EH (cell line): ENCODE results near the gene FMNL3.
A peak's percentile ranks its signal among the peaks of the same experiment; 100 is the strongest.

Source experiments
- DNase-seq: peaks from one replicate; pipeline ENCODE4 v3.0.0-alpha.2; 2015; ENCODE audit warnings: low read depth

FMNL3 gene

DNA sequence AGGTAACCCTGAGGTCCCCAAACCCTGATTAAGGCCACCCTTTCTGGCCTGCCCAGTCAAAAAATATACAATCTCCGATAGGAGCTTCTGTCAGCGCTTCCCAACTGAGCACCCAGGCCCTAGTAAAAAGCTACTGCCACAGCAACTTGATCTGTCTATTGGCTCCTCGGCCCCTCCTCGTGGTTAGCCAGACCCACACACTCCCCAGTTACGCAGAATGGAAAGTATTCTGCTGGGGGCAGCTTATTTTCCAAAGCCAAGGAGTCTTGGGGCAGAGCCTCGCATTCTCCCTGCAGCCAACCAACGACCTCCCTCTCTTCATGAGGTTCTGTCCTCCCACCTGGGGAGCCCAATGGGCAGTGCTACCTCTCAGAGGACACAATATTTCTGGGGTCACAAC, 32.1 kb downstream of the FMNL3 start:
- DNase-seq, result no peak

DNA sequence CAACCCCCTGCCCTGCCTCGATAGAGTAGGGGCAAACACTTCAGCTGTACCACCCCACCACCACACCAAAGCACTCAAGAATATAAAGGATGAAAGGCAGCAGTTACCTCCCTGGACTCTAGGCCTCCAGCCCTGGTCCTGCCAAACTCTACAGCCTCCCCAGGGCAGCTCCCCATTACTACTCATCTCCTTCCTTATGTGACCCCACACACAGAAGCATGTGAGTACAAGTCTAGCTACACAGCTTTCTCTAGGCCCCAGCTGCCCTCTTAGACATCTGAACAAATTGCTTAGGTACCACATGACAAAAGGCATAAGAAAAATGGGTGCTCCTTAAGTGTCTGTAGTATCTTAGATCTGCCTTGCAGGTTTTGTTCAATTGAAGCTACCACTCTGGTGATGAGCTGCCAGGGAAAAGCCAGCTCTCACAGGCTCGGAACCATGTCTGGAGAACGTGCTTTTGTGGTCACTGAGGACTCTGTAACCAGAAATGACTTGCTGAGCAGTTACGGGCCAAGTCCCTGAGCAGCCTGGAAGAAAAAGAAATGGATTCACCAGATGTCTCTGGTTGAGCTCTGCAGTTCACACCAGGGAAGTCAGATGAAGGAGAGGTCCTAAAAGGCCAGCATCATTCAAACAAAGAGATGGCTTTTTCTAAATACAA, 32.8 kb downstream of the FMNL3 start:
- DNase-seq, result peak; percentile 57

DNA sequence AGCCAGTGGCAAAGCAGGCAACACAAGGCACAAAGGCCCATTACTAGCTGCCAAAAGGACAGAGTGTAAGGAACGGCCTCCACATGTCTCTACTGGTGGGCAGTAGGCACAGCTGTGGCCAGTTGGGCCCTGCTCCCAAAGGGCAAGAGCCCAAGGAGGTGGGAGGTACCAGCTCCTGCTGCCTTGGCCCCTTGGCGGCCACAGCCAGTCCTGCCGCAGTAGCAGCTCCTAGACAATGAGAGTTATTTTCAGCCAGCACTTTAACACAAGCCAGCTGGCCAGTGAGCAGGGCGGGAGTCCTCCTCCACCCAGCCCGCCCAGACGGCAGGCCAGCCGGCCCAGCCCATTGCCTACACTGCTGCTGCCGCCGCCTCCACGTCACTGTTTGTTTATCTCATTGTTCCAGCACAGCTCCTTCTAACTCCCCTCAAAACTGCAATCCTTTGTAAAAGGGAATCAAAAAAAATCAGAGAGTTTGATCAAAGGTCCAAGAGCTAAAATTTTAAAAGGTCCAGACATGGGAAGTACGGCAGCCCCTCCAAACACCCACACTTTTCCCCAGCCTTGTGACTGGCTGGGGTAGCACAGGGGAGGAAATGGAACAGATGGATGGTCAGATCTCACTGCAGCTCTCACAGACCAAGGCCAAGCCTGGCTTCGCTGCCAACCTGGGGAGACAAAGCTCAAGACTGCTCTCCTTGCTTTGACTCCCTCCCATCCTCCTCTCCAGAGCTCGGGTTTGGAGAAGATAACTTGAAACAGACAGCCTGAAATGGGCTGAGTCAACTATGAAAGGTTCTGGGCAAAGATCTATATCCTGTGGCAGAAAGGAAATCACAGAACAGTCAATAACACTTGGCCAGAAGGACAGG, 33.5 kb downstream of the FMNL3 start:
- peak; percentile 95 for DNase-seq

DNA sequence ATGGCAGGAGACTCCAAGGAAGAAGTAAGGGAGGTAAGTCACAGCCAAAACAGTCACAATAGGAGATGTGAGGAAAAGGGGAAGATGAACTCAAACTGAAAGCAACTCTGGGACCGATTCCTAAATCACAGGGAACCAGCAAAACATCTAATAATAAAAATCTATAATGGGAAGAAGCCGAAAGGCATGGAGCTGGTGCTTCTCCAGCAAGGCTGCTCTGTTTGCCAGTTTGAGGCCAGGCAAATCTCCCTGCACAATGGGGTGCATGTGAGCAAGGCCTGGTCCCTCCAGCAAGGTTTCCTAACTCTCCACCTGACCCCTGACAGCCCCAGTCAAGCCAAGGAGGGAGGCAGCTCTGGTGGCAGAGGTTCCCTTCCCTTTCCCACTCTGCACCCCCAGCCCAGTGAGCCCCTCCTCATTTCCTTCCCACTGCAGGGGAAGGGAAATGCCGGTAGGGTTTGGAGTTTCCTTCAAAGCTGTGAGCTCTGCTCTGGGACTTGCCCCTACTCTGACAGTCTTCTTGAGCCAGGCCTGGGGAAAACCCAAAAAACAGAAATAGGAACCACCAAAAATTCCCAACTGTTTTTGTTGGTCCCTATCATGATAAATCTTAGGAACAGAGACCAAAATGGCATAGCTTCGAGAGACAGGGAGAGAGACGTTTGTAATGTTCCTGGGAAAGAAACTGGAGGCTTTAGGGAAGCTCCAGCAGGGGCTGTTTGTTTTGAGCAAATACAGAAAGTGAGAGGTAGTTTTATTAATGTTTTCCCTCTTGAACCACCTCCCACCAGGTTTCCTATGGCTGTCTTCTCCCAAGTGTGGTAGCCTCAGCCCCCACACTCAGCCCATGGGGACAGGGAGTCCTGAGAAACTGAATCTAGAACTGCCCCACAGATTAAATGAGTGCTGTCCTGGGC, 34.6 kb downstream of the FMNL3 start:
- DNase-seq, result no peak

DNA sequence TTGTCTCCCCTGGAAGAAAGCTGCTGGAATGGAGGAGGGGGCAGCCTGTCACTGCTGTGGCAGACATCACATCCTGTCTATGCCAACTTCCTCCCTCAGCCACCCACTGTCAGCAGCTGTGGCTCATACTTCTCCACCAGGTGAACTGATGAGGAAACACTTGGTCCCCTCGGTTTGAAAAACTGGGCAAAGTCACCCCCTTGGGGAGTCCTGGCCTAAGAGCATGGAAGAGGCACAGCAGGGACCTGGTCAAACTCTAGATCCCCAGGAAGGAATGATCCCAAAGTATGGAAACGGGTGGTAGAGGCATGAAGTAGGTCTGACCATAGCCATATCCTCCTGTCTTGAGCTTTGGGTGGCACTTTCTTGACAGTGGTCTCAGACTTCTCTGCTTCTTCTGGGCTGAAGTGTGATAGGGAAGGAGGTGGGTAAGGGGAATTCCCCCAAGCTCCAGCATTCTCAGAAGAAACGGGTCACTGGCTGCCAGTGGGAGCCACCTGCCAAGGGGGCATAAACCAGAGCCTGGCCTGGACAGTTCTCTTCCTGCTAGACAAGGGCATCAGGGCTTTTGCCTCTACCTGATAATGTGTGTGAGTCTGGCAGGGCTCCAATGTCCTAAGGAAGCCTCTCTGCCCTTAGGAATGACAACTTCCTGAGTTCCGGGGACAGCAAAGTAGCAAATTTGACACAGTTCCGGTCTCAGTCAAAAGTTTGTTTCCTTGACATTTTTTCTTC, 36.0 kb downstream of the FMNL3 start:
- no peak for DNase-seq

DNA sequence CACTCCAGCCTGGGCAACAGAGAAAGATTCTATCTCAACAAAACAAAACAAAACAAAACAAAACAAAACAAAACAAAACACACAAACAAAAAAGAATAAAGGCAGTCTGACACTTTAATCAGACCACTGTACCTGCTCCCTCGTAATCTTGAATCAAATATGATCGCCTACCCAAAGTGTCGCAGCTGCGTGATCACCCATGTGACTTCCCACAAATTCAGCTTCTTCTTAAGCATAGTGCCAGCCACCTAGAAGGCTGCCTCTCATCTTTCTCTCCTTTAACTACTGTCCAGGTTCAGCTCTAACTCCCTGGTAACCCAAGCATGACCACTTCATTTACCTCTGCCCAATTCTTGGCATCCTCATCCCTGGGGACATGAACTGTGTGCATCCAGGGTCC, 37.4 kb downstream of the FMNL3 start:
- DNase-seq, result no peak

DNA sequence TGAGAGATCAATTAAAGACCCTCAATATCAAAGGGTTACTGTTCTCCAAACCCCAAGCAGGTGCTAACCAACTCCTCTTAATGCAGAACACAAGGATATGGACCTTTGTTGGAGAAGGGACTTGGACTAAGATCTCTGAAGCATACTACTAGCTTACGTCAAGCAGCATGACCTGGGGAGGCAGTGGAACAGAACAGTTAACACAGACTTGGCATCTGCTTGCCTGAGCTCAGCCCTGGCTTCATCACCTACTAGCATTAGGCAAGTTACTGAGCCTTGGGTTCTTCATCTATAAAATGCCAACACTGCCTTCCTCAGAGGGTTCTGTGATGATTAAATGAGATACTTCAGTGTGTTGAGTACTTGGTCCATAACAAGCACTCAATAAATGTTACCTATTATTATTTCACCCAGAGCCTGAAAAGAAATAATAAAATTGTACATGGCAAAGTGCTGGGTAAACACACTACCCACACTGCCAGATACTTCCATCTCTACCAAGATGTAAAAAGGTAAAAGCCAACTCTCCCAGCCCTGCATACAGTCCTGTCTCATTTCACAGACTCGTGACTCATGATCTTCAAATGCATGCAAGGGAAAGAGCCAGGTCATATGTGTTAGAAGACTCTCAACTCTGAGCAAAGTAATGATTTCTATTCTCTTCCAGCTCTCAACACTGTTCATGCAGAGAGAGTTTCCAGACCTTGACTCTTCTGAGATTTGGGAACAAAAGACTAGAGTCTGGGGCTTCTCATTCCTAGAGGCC, 39.7 kb downstream of the FMNL3 start:
- DNase-seq, result peak; percentile 64

DNA sequence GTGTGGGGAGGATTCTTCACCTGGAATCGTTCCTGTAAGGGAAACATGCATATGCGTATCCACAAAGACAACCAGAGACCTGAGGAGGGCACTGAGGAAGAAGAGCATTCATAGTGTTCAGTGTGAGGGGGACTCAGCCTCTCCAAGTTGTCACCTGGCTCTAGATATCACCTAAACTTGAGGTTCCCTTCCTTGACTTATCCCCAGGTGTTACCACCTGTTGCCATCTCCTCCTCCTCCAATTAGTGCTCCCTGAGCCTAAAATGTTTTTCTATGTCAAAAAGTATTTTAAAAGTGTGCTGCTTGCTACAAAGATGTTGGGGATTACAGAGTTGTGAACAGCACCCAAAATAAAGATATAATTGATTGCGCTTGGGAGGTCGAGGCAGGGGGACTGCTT, 41.0 kb downstream of the FMNL3 start:
- no peak for DNase-seq

DNA sequence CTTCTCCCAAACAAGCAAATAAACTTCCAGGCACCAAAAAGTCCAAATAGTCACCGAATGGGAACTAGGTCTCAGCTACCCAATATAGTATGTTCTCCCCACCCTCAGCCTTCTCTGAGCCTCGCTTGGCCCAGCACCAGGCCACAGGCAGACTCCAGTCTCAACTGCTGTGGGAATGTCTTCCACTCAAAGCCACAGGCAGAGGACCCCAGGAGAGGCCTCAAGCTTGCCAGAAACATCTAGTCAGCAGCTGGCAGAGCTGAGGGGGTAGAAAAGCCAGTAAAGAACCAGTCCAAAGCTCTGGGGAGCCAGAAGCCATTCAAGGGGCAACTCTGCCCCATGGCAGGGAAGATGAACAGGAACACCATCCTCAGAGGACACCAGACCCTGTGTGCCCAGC, 41.8 kb downstream of the FMNL3 start:
- peak; percentile 32 for DNase-seq

DNA sequence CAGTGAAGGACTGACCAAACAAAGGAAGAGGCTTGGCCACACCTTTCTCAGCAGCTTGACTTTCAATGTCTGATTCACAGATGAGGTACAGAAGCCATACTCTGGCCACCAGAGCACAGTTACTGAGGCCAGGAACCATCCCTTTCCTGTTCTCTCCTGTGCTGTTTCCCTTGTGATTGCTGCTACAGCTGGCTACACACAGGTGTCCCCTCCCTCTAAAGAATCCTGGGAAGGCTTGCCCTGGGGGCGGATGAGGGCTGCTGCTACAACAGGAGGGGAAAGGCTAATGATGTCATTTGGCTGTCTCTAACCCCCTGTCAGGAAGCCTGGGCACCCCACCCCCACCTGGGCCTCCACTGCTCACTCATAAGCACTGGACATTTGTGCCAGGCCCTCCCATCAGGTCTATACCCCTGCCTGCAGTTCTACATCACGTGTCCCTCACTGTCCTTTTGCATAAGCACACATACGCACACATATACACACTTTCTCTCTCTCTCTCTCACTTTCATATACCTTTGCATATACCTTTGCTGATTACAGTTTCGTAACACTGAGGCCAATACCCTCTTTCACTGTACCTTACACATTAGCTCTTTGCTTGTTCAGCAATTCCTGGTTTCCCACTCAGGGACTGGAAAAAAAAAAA, 42.5 kb downstream of the FMNL3 start:
- peak; percentile 27 for DNase-seq

DNA sequence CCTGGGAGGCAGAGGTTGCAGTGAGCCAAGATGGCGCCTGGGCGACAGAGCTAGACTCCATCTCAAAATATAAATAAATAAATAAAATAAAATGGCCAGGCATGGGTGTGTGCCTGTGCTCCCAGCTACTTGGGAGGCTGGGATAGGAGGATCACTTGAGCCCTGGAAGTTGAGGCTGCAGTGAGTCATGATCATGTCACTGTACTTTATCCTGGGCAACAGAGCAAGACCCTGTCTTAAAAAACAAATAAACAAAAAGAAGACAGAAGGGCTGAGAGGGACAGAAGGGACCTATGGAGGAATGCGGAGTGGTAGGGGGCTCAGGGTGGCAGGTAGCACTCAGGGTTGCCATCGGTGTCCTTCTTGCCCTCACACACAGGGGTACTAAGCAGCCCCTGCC, 43.0 kb downstream of the FMNL3 start:
- no peak for DNase-seq

DNA sequence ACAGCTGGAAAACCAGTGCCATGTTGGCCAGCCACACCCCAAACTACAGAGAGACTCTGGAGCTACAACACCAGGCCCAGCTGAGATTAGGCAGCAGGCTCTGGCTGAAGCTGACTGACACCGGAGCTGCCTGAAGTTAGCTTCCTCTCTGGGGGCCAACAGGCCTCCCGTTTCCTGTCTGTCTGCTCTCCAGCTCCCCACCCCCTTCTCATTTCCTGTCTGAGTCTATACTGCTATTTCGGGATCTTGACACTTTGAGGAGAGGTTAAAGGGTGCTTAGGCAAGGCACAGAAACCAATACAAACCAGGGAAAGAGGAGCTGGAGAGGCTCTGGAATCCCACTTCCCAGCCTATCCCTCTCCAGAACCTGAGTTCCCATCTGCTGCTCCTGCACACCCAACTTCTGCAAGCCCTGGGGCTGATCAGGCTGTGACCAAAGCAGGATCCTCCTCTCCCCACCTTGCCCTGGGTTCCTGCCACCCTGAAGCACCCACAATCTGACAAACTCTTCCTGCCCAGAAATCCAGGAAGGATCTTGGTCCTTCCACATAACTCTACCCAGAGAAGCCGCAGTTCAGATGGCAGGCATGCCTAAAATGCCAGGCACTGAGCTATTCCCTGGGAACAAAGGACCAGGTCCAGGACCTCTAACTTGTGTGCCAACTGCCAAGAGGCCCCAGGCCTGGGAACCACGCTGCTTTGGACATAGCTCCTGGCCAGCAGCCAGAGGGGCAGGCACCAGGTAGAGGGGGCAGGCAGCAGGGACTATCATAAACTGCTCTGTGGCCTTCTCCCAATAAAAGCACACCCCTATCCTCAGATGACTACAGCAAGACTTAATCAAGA, 44.0 kb downstream of the FMNL3 start:
- DNase-seq, result peak; percentile 95

DNA sequence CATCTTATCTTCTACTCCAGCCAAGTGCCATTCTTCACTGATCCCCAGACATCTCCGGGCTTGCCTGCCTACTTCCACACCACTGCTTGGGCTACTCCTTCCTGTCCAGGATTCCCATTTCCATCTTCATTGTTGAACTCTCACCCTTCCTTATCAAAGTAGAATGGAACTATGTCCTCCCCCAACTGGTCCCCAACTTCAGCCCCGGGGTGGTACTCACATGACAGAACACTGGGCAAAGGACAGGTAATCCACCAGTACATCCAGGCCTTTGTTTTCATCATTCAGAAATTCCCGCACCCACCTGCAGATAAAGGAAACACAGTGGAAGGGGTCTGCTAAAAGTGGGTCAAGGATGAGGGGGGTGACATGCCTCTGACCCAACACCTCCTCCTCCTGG, 45.5 kb downstream of the FMNL3 start:
- no peak for DNase-seq

DNA sequence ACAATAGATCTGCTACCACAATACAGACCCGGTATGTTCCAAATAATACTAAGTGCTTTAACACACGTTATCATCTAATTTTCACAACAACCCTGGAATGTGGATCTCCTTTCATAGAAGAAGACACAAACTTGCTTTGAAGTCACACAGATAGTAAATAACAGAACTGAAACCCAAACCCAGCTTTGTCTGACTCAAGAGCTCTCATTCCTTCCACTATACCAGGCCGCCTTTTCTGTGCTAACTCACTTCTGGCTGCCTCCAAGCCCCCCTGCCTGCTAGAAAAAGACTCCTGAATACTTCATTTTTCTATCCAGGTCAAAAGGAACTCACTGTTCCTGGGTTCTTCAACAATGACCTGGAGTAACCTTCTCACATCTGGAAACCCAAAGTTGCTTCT, 46.0 kb downstream of the FMNL3 start:
- DNase-seq, result no peak

DNA sequence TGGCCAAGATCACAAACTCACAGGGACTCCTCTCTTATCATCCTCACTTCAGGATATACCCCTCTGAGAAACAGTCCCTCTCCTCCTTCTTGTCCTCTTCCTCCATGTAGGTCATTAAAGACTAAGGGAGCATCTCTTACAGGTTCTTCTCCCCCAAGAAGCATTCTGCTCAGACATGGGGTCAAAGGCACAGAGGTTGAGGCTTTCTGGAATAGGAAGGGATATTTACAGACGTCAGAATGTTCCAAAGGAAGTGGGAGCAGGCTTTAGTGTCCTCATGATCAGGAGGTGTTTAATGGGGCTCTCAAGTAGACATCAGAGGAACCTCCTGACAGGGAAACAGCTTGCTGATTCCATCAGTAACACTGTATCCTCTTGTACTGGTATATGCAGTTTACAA, 47.5 kb downstream of the FMNL3 start:
- no peak for DNase-seq

DNA sequence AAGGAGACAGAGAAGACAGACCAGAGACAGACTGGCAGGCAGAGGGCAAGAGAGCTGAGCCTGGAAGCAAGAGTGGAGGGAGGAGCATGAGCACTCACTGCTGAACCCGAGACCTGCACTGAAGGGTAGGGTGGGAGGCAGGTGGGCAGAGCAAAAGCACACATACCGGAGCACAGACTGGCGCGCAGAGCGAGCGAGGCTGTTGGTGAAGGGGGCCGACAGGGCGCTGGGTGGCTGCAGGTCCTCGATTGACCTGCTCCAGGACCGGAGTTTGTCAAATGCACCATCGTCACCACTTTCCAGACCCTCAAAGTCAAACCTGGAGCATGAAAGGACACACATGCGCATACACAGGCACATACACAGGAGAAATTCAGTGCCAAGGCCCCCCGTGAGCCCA, 48.9 kb downstream of the FMNL3 start:
- no peak for DNase-seq

DNA sequence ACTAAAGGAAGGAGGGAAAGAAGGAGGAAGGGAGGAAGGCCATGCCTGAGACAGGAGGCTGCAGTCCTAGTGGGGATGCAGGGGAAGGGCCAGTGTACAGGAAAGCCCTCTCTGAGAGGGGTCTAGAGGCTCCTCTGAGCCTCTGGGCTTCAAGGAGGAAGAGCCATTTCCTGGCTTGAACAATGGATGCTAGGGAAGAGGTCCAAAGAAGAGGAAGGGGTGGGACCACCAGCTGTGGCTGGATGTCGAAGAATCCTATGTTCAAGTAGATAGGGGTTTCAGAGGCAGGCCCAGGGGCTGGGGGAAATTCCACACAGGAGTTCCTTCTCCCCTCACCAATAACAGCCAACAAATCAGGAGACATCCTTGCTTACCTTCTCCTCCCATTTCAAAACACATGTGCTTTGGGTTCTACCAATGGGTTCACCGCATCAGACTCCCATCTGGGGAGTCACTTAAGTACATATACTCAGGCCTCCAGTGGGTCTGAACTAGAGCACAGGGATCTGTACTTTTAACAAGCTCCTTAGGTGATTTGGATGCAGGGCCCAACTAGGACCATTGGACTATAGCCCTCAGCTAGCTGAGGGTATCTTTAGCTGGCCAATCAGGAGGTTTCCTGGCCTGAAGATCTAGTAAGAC, 51.5 kb downstream of the FMNL3 start:
- no peak for DNase-seq

DNA sequence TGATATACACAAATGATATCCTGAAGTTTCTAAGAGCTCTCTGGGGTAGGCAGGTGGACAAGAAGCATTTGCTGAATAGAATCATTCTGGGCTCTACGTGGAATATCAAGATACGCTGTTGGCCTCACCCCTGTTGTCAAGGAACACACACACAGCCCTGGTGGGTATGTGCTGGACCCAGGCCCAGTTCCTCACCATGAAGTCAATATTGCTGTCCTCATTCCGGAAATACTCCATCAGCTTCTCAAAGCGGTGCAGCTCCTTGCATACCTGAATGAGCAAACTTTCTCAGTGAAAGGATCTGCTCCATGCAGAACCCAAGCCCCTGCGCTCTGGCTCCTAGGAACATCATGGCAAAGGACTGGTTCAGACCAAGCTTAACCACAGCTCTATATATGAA, 52.5 kb downstream of the FMNL3 start:
- DNase-seq, result no peak

DNA sequence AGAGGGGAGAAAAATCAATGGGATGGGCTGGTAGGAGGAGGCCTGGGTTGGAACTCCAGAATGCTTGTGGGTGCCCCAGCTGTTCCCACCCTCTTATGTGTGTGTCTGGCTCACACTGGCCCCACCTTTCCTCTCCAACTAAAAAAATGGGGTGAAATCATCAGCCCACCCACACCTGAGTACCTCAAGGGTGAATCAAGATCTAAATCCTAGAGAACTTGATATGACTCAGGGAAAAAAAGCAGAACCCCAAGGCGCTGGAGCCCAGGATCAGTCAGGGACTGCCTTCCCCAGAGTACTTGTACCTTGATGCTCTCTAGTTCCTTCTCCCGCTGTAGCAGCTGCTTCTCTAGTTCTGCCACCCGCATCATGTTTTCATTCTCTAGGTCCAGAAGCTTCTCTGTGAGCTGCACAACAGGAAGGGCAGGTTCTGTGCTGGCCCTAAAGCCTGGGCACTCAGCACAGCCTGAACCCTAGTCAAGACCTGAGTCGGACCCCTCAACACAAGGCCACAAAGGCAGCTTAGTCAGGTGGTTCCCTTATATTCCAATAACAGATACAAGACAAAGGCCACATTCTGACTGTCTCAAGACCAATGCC, 54.2 kb downstream of the FMNL3 start:
- DNase-seq, result no peak
